Measurements from ENCODE around the gene UCN.

DNA sequence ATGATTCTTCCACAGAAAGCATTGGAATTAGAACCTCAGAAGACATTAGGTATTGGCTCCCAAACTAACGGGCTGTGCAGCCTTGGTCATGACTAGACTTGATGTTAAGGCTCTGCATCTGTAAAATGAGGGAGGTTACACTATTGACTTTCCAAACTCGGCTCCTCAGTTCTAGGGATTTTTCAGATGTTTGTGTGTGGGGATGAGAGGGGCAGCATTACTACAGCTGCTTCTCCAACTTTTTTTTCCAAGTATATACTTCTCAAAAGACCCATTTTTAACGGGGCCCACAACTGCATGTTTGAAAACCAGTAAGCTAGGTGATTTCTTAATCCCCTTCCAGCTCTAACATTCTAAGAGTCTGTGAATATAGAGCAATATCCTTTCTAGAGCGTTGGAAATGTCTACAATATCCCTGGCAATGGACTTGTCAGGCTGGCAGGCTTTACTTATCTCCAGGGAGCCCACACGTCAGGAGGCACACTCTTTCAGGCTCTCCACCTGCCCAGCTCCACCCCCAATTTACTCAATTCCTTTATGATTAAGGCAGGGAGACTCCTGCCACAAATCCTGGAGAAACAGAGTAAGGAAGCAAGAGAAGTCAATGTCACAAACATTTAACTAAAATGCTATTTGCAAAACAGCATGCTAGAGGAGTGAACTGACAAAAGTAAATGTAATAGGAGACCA, 15.5 kb upstream of the UCN start:
- TF ChIP-seq, protein P1, sequence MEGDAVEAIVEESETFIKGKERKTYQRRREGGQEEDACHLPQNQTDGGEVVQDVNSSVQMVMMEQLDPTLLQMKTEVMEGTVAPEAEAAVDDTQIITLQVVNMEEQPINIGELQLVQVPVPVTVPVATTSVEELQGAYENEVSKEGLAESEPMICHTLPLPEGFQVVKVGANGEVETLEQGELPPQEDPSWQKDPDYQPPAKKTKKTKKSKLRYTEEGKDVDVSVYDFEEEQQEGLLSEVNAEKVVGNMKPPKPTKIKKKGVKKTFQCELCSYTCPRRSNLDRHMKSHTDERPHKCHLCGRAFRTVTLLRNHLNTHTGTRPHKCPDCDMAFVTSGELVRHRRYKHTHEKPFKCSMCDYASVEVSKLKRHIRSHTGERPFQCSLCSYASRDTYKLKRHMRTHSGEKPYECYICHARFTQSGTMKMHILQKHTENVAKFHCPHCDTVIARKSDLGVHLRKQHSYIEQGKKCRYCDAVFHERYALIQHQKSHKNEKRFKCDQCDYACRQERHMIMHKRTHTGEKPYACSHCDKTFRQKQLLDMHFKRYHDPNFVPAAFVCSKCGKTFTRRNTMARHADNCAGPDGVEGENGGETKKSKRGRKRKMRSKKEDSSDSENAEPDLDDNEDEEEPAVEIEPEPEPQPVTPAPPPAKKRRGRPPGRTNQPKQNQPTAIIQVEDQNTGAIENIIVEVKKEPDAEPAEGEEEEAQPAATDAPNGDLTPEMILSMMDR (tag by site-specific recombination; IDR thresholded peaks at IDR 0.05): no peak
- no peak for TF ChIP-seq ZNF274 (IDR thresholded peaks at IDR 0.05; ENCODE audit: low read length)
- no peak for TF ChIP-seq ZNF274 (tag by site-specific recombination; IDR thresholded peaks at IDR 0.05; ENCODE audit: borderline replicate concordance)
- TF ChIP-seq KLF10 (tag by site-specific recombination; IDR thresholded peaks at IDR 0.05): no peak
- no peak for TF ChIP-seq YY1 (tag by site-specific recombination; IDR thresholded peaks at IDR 0.05)
- TF ChIP-seq ZNF549 (tag by site-specific recombination; IDR thresholded peaks at IDR 0.05): no peak
- TF ChIP-seq, protein P2, sequence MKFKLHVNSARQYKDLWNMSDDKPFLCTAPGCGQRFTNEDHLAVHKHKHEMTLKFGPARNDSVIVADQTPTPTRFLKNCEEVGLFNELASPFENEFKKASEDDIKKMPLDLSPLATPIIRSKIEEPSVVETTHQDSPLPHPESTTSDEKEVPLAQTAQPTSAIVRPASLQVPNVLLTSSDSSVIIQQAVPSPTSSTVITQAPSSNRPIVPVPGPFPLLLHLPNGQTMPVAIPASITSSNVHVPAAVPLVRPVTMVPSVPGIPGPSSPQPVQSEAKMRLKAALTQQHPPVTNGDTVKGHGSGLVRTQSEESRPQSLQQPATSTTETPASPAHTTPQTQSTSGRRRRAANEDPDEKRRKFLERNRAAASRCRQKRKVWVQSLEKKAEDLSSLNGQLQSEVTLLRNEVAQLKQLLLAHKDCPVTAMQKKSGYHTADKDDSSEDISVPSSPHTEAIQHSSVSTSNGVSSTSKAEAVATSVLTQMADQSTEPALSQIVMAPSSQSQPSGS (tag by site-specific recombination; IDR thresholded peaks at IDR 0.05; ENCODE audit: low read depth): no peak
- TF ChIP-seq ZNF354C (tag by site-specific recombination; IDR thresholded peaks at IDR 0.05; ENCODE audit: borderline replicate concordance, low read depth): no peak
- TF ChIP-seq, protein P3, sequence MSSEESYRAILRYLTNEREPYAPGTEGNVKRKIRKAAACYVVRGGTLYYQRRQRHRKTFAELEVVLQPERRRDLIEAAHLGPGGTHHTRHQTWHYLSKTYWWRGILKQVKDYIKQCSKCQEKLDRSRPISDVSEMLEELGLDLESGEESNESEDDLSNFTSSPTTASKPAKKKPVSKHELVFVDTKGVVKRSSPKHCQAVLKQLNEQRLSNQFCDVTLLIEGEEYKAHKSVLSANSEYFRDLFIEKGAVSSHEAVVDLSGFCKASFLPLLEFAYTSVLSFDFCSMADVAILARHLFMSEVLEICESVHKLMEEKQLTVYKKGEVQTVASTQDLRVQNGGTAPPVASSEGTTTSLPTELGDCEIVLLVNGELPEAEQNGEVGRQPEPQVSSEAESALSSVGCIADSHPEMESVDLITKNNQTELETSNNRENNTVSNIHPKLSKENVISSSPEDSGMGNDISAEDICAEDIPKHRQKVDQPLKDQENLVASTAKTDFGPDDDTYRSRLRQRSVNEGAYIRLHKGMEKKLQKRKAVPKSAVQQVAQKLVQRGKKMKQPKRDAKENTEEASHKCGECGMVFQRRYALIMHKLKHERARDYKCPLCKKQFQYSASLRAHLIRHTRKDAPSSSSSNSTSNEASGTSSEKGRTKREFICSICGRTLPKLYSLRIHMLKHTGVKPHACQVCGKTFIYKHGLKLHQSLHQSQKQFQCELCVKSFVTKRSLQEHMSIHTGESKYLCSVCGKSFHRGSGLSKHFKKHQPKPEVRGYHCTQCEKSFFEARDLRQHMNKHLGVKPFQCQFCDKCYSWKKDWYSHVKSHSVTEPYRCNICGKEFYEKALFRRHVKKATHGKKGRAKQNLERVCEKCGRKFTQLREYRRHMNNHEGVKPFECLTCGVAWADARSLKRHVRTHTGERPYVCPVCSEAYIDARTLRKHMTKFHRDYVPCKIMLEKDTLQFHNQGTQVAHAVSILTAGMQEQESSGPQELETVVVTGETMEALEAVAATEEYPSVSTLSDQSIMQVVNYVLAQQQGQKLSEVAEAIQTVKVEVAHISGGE (tag by site-specific recombination; conservative IDR thresholded peaks at IDR 0.05; ENCODE audit: low read depth): no peak

Measured in HEK293 (cell line).